Omental fat pad (tissue), 4 donors: ENCODE data around the gene FASN. TPM values are rescaled to one million over a fixed set of nuclear protein-coding genes. Genes with fewer than 3 reads are reported as not detected.

Experiments
- ATAC-seq: fragments of 150-250 bp; one replicate; pipeline ENCODE4 v1.9.1; 2016; ENCODE audit warnings: mild to moderate bottlenecking, moderate library complexity; ENCODE audit not compliant: low FRiP score
- DNase-seq: peaks from one replicate; pipeline ENCODE4 v3.0.0-alpha.2; 2019; ENCODE audit warnings: low spot score
- CTCF ChIP-seq, 3 donors: fragments of 450-650 bp; IDR thresholded peaks; one replicate each; pipeline ENCODE4 v1.5.1; 2016 to 2017; ENCODE audit warnings: antibody characterized with exemption in 3 of 3, mild to moderate bottlenecking in 3 of 3, moderate library complexity in 2 of 3
- total RNA-seq, 4 donors: library from RNA; depleted of rRNA; stranded (reverse); fragments of >200 nt; gene quantifications; one replicate each; pipeline ENCODE4 v1.1.0, GENCODE V29; 2016

Gene FASN
- total RNA-seq, 4 donors from 2014 or later = 313 to 1,522 (median 467) TPM

- ATAC-seq (no peak), DNase-seq (no peak)
- no peak for TF ChIP-seq CTCF (IDR thresholded peaks at IDR 0.05)
Measured at GRCh38 chr17:82094931-82095776, 2.9 kb downstream of the FASN start.

DNA sequence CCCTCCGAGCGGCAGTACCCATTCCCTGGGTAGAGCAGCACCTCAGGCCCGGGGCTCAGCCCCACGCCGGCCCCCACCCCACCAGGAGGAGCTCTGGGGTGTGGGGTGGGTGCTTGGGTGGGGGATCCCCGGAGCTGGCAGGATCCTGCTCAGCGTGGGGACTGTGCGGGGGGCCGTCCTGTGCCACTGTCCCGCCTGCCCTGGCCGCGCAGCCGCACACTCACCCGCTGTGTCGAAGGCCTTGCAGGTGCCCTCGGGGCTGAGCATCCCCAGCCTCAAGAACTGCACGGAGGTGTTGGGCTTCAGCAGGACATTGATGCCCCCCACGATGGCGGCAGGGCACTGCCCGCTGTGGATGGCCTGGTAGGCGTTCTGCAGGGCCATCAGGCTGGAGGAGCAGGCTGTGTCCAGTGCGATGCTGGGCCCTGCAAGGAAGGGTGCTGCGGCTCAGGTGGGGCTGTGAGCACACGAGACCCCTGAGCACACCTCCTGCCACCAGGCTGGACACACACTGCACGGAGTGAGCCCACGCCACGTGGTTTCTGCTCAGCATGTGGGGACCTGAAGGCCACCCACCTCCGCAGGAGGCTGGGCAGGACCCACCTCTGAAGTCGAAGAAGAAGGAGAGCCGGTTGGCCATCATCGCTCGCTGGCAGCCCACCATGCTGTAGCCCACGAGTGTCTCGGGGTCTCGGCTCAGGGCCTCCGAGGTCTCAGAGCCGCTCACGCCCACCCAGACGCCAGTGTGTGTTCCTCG is 4.9 kb downstream of the FASN start:
- ATAC-seq = no peak
- no peak for DNase-seq
- no peak for TF ChIP-seq CTCF (IDR thresholded peaks at IDR 0.05)

DNA sequence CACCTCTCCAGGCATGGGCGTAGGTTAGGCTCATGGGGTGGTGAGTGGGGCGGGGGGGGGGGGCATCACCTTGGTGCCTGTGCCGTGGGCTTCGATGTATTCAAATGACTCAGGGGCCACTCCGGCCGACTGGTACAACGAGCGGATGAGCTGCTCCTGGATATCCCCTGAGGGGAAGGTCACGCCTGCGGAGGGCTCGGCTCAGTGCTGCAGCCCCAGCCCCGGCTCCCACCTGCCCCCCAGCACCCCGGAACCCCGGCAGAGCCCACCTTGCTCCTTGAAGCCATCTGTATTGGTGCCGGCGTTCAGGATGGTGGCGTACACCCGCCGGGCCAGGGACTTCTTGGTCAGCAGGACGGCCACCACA is 5.4 kb downstream of the FASN start:
- DNase-seq (no peak), ATAC-seq (no peak)
- TF ChIP-seq CTCF (IDR thresholded peaks at IDR 0.05) = no peak

GRCh38 chr17:82092094-82092586 is 5.9 kb downstream of the FASN start:
- TF ChIP-seq CTCF (IDR thresholded peaks at IDR 0.05) = no peak
- DNase-seq (no peak), ATAC-seq (no peak)

DNA sequence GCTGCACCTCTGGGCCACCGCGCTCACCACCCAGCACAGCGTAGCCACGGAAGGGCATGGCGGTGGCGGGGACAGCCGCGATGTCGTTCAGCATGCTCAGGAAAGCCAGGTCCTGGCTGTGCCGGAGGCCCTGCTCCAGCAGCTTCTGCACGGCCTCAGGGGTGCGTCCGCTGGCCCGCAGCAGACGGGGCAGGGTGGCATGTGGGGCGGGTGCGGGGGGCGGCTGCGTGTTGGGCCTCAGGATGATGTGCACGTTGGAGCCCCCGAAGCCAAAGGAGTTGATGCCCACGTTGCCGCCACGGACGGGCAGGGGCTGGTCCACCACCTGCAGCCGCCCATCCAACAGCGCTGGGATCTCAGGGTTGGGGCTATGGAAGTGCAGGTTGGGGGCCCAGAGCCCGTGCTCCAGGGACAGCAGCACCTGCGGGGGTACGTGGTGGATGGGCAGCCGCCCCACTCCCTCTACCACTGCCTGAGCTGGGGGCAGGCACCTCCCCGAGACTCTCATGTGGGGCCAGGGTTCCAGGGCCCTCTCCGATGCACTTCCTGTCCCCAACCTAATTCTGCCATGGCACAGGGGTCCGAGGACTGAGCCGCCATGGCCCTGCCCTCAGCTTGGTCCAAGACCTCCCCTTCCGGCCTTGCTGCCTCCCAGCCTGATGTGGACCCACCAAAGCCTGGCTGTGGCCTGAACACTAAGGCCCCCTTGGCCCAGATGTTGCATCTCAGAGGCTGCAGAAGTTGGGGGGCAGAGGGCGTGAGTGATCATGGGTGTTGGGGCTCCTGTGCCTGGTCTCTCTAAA is 6.6 kb downstream of the FASN start:
- no peak for TF ChIP-seq CTCF (IDR thresholded peaks at IDR 0.05)
- no peak for ATAC-seq

GRCh38 chr17:82090549-82091263 is 7.3 kb downstream of the FASN start:
- ATAC-seq (no peak), DNase-seq (no peak)

More for the DNA sequence above, 6.6 kb downstream of the FASN start:
- DNase-seq = no peak

More at GRCh38 chr17:82090549-82091263, 7.3 kb downstream of the FASN start:
- TF ChIP-seq CTCF (IDR thresholded peaks at IDR 0.05) = no peak
